AG09309 (cell line): Measurements from ENCODE around the gene PGPEP1.
A peak's percentile ranks its signal among the peaks of the same experiment; 100 is the strongest.

Experiments used
- DNase-seq: peaks from one replicate; pipeline ENCODE4 v3.0.0-alpha.2; 2010; ENCODE audit warnings: low read depth
- H3K4me3 ChIP-seq: 2 replicates; pipeline ENCODE4 v1.5.1; 2011; ENCODE audit warnings: mild to moderate bottlenecking, low read depth, low read length, moderate library complexity; ENCODE audit not compliant: control insufficient read depth
- CTCF ChIP-seq: IDR thresholded peaks from 2 replicates; pipeline ENCODE4 v1.5.1; 2011; ENCODE audit warnings: mild to moderate bottlenecking, low read depth, low read length, inconsistent platforms; ENCODE audit not compliant: insufficient read depth, control insufficient read depth; ENCODE audit errors: missing control alignments

Gene PGPEP1

DNA sequence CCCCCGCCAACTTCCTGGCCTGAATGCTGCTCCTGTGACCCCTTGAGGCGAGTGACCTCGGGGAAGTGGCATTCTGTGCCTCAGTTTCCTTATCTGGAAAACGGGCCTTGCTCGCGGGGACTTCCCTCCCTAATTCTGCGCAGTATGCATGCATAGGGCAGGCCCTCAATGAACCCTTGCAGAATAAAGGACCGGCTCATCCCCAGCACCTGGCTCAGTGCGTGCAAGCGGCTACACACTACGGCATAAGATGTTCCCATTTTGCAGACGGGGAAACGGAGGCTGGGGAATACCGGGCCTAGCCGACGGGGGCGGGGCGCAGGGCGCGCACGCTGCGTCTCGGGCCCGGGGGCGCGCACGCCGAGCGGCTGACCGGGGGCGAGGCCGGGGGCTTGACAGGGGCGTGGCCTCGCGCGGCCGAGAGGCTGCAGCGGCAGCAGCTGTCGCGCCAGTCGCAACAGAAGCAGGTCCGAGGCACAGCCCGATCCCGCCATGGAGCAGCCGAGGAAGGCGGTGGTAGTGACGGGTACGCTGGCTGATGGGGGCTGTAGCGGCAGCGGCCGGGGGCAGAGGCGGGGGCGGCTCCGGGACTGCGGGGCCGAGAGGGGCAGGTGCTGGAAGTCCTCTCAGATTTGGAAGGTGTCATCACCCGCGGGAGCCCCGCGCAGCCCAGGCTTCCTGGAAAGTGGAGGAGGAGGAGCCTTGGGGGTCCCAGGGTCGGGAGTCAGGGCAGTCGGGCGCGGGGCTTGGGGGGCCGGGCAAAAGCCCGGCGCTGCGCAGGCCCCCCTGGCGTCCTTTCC is at the start of gene PGPEP1:
Gene PGPEP1, plus strand, starts transcription at position 409 of the 800 bp plus-strand sequence. Its CDS starts 84 bp downstream, at position 493.
- no peak for DNase-seq
- H3K4me3 ChIP-seq: peak within 1 kb of the TSS; percentile 76
- TF ChIP-seq CTCF: no peak

DNA sequence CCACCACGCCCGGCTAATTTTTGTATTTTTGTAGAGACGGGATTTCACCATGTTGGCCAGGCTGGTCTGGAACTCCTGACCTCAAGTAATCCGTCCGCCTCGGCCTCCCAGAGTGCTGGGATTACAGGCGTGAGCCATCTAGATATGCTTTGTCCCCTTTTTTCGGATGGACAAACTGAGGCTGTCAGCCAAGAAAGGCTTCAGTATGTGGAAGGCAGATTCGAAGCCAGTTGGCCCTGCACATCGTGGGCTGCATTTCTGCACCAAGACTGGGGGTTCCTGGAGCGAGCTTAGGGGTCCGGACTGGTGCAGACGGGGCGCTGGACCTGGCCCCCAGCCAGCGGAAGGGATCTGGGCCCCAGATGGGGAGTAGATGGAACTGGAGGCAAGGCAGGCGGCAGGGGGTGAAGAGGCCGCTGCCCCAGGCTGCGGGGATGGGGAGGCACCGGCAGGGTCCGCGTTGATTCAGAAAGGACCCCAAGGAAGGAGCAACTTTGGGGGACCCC is 49.3 kb upstream of the PGPEP1 start:
- DNase-seq: no peak
- peak overlapping the region; percentile 71 for H3K4me3 ChIP-seq
- TF ChIP-seq CTCF: no peak

- DNase-seq: no peak
- no peak for TF ChIP-seq CTCF
- H3K4me3 ChIP-seq: peak overlapping the region; percentile 71
Measured at GRCh38 chr19:18291590-18292461, 48.6 kb upstream of the PGPEP1 start.

DNA sequence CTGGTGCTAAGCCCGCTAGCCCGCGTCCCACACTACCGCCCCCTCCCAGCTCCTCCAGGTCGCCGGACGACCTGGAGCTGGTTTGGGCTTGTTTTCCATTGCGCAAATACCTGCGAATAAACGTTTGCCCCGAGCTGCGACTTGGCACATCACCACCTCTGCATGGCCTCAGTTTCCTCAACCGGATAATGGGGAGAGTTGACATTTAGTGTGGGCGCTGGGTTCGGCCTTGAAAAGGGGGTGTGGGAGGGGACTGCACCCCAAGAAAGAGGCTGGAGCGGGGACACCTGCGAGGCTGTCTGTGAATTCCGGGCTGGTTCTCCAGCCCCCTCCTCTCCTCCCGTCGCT is 48.0 kb upstream of the PGPEP1 start:
- H3K4me3 ChIP-seq: peak overlapping the region; percentile 71
- DNase-seq: no peak
- no peak for TF ChIP-seq CTCF

DNA sequence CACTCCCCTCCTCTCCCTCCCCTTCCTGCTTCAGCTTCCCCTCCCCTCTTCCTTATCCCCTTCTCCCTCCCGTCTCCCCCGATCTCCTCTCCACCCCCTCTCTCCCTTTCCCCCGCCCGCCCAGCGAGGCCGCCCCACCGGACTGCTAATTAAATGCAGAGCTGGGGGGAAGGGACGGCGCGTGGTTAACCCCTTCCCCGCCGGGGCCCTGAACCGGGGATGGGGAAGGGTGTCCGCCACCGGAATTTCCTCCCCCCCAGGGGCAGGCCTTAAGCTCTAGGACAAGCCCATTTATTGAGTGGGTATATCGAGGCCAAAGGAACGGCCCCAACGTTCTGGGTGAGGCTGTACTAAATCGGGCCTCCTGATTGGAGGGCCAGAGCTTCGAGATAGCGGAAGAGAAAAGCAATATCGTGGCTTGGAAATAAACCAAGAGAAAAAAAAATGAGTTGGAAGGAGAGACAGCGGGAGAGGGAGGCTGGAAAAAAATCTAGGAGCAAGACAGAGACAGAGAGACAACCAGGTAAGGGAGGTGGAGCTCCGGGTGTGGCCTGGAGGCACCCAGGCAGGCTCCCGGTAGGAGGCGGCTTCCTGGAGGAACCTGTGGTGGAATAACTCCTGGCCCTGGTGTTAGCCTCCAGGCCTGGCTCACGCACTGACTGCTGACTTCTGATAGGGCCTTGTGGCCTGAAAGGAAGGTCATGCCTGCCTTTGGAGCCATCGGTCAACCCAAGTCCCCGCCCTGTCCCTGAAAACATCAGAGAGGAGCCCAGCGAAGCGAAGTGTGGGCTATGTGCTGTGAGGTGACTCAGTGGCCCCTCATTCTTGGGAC is 47.4 kb upstream of the PGPEP1 start:
- H3K4me3 ChIP-seq: peak overlapping the region; percentile 71
- DNase-seq: no peak
- no peak for TF ChIP-seq CTCF
